HEK293 (cell line): Measurements from ENCODE around the gene ATP6AP2.
"Not testable (repeated sequence)": the region's sequence is repeated elsewhere in the genome, so short reads cannot be mapped to it uniquely, and the experiment has no call there.

Experiments used
- CTCF ChIA-PET: fragments of 350-600 bp; formaldehyde crosslinking; extraction: SDS; loops from one replicate; lab custom pipeline; 2021; ENCODE audit warnings: antibody characterized with exemption; lab: Yijun Ruan, JAX
- POLR2A ChIA-PET: fragments of 300-600 bp; formaldehyde crosslinking; extraction: SDS; loops from one replicate; lab custom pipeline; 2020; ENCODE audit warnings: antibody characterized with exemption, inconsistent platforms; lab: Yijun Ruan, JAX
- H3K27ac ChIP-seq: fragments of 200-500 bp; sonication (Bioruptor generic); 2 replicates; pipeline ENCODE4 v1.5.1; 2014; ENCODE audit warnings: low read depth, low read length, control low read depth, inconsistent platforms; ENCODE audit errors: extremely low read depth
- H3K36me3 ChIP-seq, 2 experiments: fragments of 200-500 bp in 1 of 2; sonication (Bioruptor generic) in 1 of 2; 1 replicate in 1 of 2; 2 replicates in 1 of 2; pipeline ENCODE4 v1.5.1; 2014 to 2017; ENCODE audit warnings: inconsistent platforms in 2 of 2, low read length in 2 of 2; ENCODE audit not compliant: control insufficient read depth in 2 of 2, insufficient read depth in 1 of 2
- H3K4me1 ChIP-seq: fragments of 200-500 bp; sonication (Bioruptor generic); 2 replicates; pipeline ENCODE4 v1.5.1; 2014; ENCODE audit warnings: mild to moderate bottlenecking, low read length, inconsistent platforms; ENCODE audit not compliant: control insufficient read depth, insufficient read depth
- H3K4me3 ChIP-seq: 2 replicates; pipeline ENCODE4 v1.5.1; 2011; ENCODE audit warnings: low read depth, mild to moderate bottlenecking, control low read depth, low read length, moderate library complexity
- H3K9me3 ChIP-seq: fragments of 200-500 bp; sonication (Bioruptor generic); 2 replicates; pipeline ENCODE4 v1.5.1; 2014; ENCODE audit warnings: low read depth, low read length, inconsistent platforms; ENCODE audit not compliant: control insufficient read depth, insufficient read depth
- HOXA7 ChIP-seq: sonication (generic); formaldehyde crosslinking; IDR thresholded peaks from 2 replicates; pipeline ENCODE4 v1.8.1; 2022; ENCODE audit warnings: missing genetic modification reagents, borderline replicate concordance
- KLF1 ChIP-seq: fragments of 450-650 bp; formaldehyde crosslinking; IDR thresholded peaks from 2 replicates; pipeline ENCODE4 v1.5.1; 2016; ENCODE audit warnings: missing biosample characterization, missing genetic modification characterization
- SP7 ChIP-seq: fragments of 450-650 bp; formaldehyde crosslinking; IDR thresholded peaks from 2 replicates; pipeline ENCODE4 v1.5.1; 2016; ENCODE audit warnings: missing biosample characterization, missing genetic modification characterization
- ZBTB20 ChIP-seq: fragments of 450-650 bp; formaldehyde crosslinking; IDR thresholded peaks from 2 replicates; pipeline ENCODE4 v1.5.1; 2016; ENCODE audit warnings: missing biosample characterization, missing genetic modification characterization
- ZBTB7A ChIP-seq: fragments of 450-650 bp; formaldehyde crosslinking; IDR thresholded peaks from 2 replicates; pipeline ENCODE4 v1.5.1; 2016; ENCODE audit warnings: low read depth, missing biosample characterization, missing genetic modification characterization
- ZNF155 ChIP-seq: fragments of 450-650 bp; formaldehyde crosslinking; IDR thresholded peaks from 2 replicates; pipeline ENCODE4 v1.5.1; 2016; ENCODE audit warnings: missing biosample characterization, missing genetic modification characterization
- ZNF239 ChIP-seq: fragments of 450-650 bp; formaldehyde crosslinking; IDR thresholded peaks from 2 replicates; pipeline ENCODE4 v1.5.1; 2016; ENCODE audit warnings: missing biosample characterization, missing genetic modification characterization
- ZNF24 ChIP-seq: fragments of 450-650 bp; formaldehyde crosslinking; IDR thresholded peaks from 2 replicates; pipeline ENCODE4 v1.5.1; 2016; ENCODE audit warnings: missing biosample characterization, missing genetic modification characterization
- ZNF473 ChIP-seq: fragments of 450-650 bp; formaldehyde crosslinking; IDR thresholded peaks from 2 replicates; pipeline ENCODE4 v1.5.1; 2017; ENCODE audit warnings: missing biosample characterization, missing genetic modification characterization
- ZNF521 ChIP-seq: fragments of 450-650 bp; formaldehyde crosslinking; IDR thresholded peaks from 2 replicates; pipeline ENCODE4 v1.5.1; 2017; ENCODE audit warnings: missing biosample characterization, mild to moderate bottlenecking, missing genetic modification characterization
- ZNF596 ChIP-seq: fragments of 450-650 bp; IDR thresholded peaks from 2 replicates; pipeline ENCODE4 v1.5.0; 2018; ENCODE audit warnings: missing biosample characterization, mild to moderate bottlenecking, missing genetic modification characterization, moderate library complexity
- TF ChIP-seq, protein P1 (sequence below): fragments of 450-650 bp; formaldehyde crosslinking; IDR thresholded peaks from 2 replicates; pipeline ENCODE4 v1.5.1; 2017; ENCODE audit warnings: missing biosample characterization, missing genetic modification characterization
- TF ChIP-seq, protein P2 (sequence below): fragments of 450-650 bp; formaldehyde crosslinking; IDR thresholded peaks from 2 replicates; pipeline ENCODE4 v1.5.1; 2016; ENCODE audit warnings: missing biosample characterization, missing genetic modification characterization
- TF ChIP-seq, protein P3 (sequence below): fragments of 450-650 bp; formaldehyde crosslinking; IDR thresholded peaks from 2 replicates; pipeline ENCODE4 v1.5.1; 2016; ENCODE audit warnings: missing biosample characterization, missing genetic modification characterization

Gene ATP6AP2

DNA sequence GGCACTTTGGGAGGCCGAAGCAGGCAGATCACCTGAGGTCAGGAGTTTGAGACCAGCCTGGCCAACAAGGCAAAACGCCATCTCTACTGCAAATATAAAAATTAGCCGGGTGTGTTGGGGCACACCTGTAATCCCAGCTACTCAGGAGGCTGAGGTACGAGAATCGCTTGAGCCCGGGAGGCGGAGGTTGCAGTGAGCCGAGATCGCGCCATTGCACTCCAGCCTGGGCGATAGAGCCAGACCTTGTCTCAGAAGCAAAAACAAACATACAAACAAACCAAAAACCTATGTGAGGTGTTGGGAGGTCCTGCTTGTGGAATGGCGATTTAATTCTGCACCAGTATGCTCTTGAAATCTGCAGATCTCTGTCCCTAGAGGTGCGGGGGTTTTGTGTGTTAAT lies 1.4 kb downstream of the ATP6AP2 start:
- H3K27ac ChIP-seq, H3K36me3 ChIP-seq, H3K9me3 ChIP-seq, H3K4me3 ChIP-seq, H3K4me1 ChIP-seq, POLR2A ChIA-PET: not testable (repeated sequence)
- TF ChIP-seq, protein P1, sequence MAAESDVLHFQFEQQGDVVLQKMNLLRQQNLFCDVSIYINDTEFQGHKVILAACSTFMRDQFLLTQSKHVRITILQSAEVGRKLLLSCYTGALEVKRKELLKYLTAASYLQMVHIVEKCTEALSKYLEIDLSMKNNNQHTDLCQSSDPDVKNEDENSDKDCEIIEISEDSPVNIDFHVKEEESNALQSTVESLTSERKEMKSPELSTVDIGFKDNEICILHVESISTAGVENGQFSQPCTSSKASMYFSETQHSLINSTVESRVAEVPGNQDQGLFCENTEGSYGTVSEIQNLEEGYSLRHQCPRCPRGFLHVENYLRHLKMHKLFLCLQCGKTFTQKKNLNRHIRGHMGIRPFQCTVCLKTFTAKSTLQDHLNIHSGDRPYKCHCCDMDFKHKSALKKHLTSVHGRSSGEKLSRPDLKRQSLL (tag by site-specific recombination), result peak; percentile 71; the same call in 1 of the 2 replicates
- CTCF ChIA-PET, result interaction anchor here (0.9 kb wide), 1 partner anchor 56 kb away, joined by 3 read pairs; no protein-coding TSS in a partner anchor

DNA sequence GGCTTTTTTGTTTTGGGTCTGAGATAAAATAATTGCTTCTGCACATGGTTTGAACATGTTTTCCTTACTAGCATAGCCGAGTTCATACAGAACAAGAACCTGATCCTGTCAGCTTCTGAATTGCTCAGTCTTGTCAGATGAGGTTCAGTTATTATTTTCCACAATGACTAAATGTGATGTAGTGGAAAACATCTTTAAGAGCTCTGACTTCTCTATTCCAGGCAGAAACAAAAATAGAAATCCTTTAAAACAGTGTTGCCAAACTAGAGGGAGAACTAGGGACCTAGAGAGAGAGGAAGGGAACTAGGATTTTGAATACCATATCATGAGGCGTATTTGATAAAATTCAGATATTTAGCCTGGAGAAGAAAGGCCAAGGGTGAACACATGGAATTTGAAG lies 2.0 kb downstream of the ATP6AP2 start:
- Histone ChIP-seq H3K27ac (no peak overlapping the region), H3K9me3 (no peaks in the 10 kb centered on the region), H3K36me3 (no peaks in the 10 kb centered on the region), H3K4me1 (0 out of 2 replicates have a peak, but pooled peaks cover 2% of the 10 kb centered on the region), H3K4me3 (no peak overlapping the region)
- POLR2A ChIA-PET, result no interaction called here
- CTCF ChIA-PET, result no interaction called here
- TF ChIP-seq ZNF596 (no peak), HOXA7 (no peak), ZNF155 (no peak), KLF1 (no peak), ZNF24 (no peak), ZNF473 (tag by site-specific recombination) (no peak), ZBTB20 (tag by site-specific recombination) (no peak), ZBTB7A (no peak), SP7 (no peak), ZNF239 (tag by site-specific recombination) (no peak), ZNF521 (tag by site-specific recombination) (no peak)
- TF ChIP-seq, protein P2, sequence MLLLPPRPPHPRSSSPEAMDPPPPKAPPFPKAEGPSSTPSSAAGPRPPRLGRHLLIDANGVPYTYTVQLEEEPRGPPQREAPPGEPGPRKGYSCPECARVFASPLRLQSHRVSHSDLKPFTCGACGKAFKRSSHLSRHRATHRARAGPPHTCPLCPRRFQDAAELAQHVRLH (tag by site-specific recombination), result no peak
- TF ChIP-seq, protein P3, sequence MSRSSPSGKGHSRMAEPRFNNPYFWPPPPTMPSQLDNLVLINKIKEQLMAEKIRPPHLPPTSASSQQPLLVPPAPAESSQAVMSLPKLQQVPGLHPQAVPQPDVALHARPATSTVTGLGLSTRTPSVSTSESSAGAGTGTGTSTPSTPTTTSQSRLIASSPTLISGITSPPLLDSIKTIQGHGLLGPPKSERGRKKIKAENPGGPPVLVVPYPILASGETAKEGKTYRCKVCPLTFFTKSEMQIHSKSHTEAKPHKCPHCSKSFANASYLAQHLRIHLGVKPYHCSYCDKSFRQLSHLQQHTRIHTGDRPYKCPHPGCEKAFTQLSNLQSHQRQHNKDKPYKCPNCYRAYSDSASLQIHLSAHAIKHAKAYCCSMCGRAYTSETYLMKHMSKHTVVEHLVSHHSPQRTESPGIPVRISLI (tag by site-specific recombination), result no peak
- TF ChIP-seq, all 188 proteins: peak for 0

DNA sequence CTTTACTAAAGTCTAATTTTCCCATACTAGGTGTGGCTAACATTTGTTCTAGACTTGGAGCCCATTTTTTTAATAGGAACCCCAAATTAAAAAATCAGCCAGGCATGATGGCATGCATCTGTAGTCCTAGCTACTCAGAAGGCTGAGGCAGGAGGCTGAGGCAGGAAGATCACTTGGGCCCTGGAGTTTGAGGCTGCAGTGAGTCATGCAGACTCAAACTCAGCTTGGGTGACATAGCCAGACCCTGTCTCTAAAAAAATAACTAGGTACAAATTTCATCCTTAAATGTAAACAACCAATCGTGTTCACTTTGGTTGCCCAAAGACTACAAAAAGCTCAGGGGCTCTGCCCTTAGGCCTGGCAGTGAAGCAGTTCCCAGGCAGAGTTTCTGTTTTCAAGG lies 6.9 kb downstream of the ATP6AP2 start:
- H3K27ac ChIP-seq, H3K4me1 ChIP-seq, H3K9me3 ChIP-seq, CTCF ChIA-PET, POLR2A ChIA-PET, H3K4me3 ChIP-seq: not testable (repeated sequence)
- H3K36me3 ChIP-seq, result peaks cover 11 to 23% of the 10 kb centered on the region in 2 experiments; a peak in 2 of 3 replicates

DNA sequence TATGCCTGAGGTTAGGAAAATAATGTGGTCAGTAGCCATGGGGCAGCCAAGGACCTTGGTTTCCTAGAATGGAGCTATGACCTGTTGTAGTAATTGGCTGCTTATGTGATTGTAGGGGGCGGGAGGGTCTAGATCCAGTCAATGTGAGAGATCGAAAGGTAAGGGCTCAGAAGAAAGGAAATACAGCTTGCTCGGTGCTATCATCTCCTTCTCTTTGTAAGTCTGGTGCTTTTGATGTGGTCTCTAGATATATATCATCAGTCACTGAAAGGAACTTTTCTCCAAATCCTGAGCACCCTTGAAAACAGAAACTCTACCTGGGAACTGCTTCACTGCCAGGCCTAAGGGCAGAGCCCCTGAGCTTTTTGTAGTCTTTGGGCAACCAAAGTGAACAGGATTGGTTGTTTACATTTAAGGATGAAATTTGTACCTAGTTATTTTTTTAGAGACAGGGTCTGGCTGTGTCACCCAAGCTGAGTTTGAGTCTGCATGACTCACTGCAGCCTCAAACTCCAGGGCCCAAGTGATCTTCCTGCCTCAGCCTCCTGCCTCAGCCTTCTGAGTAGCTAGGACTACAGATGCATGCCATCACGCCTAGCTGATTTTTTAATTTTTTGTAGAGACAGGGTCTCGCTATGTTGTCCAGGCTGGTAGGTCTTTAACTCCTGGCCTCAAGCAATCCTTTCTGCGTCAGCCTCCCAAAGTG lies 9.0 kb downstream of the ATP6AP2 start:
- not testable (repeated sequence) for H3K27ac ChIP-seq
- CTCF ChIA-PET, result interaction anchor here (0.7 to 1.1 kb wide), 2 partner anchors 46 to 55 kb away, joined by 3 read pairs; no protein-coding TSS in a partner anchor
- POLR2A ChIA-PET, result interaction anchor here (0.5 to 0.7 kb wide), 3 partner anchors 9 to 305 kb away, joined by 3 to 6 read pairs (median 3); partner anchors contain the start of gene ATP6AP2

More for the DNA sequence above, 9.0 kb downstream of the ATP6AP2 start:
- H3K36me3 ChIP-seq, result peaks cover 16 to 35% of the 10 kb centered on the region in 2 experiments; a peak in 2 of 3 replicates
- not testable (repeated sequence) for H3K9me3 ChIP-seq, H3K4me1 ChIP-seq, H3K4me3 ChIP-seq
